HCT116 (cell line): ENCODE data around the gene SEMA6D. TPM values are rescaled to one million over a fixed set of nuclear protein-coding genes. Genes with fewer than 3 reads are reported as not detected.

Experiments used
- ATAC-seq: fragments of 200-7000 bp; cut with Tn5 transposase; 2 replicates; pipeline ENCODE4 v1.9.1; 2020; ENCODE audit warnings: mild to moderate bottlenecking, moderate library complexity
- BruUV-seq: library from RNA; stranded (reverse); fragments of 400-500 nt; replicated peaks from 2 replicates; lab custom pipeline; 2021; lab: Mats Ljungman, UMichigan
- CTCF ChIA-PET: fragments of 300-600 bp; sonication (Branson Sonifier 250); formaldehyde crosslinking; loops from one replicate; lab custom pipeline; 2021; ENCODE audit warnings: antibody characterized with exemption; lab: Charles Lee
- POLR2A ChIA-PET: fragments of 300-600, 350-600 bp; sonication (Branson Sonifier 250); formaldehyde crosslinking; loops from one replicate; lab custom pipeline; 2021; ENCODE audit warnings: antibody characterized with exemption; lab: Charles Lee
- RAD21 ChIA-PET, 2 experiments: fragments of 300-600 bp; sonication (Branson Sonifier 250); formaldehyde crosslinking; loops; one replicate each; lab custom pipeline; 2023; ENCODE audit warnings: low total read pairs in 2 of 2; ENCODE audit not compliant: uncharacterized antibody in 2 of 2, unreplicated experiment in 2 of 2, low non-redundant PET in 1 of 2; lab: Charles Lee
- DNase-seq: peaks from one replicate; pipeline ENCODE4 v3.0.0-alpha.2; 2010; ENCODE audit warnings: low read depth, low spot score
- H2AFZ ChIP-seq: fragments of 200-600 bp; shearing (Covaris generic), sonication (generic); 2 replicates; pipeline ENCODE4 v1.6.1; 2017; ENCODE audit warnings: low read depth, mixed run types, mixed read lengths, antibody characterized with exemption, low read length; ENCODE audit not compliant: poor library complexity, severe bottlenecking
- H3K27ac ChIP-seq: 2 replicates; pipeline ENCODE4 v1.5.1; 2012; ENCODE audit warnings: low read depth, low read length
- H3K27me3 ChIP-seq: fragments of 200-600 bp; sonication (generic); 2 replicates; pipeline ENCODE4 v1.6.1; 2016; ENCODE audit warnings: mixed run types, low read length, mixed read lengths; ENCODE audit not compliant: insufficient read depth
- H3K36me3 ChIP-seq, 2 experiments: fragments of 200-500 bp in 1 of 2; fragments of 200-600 bp in 1 of 2; sonication (Bioruptor generic) in 1 of 2; sonication (generic) in 1 of 2; 2 replicates each; pipeline versions ENCODE4 v1.5.1 to v1.6.1; 2014 to 2016; ENCODE audit warnings: low read length in 2 of 2, inconsistent platforms in 1 of 2, mixed read lengths in 1 of 2, mixed run types in 1 of 2; ENCODE audit not compliant: insufficient read depth in 2 of 2, control insufficient read depth in 1 of 2
- H3K4me1 ChIP-seq, 2 experiments: fragments of 200-600 bp in 1 of 2; sonication (generic) in 1 of 2; 2 replicates each; pipeline versions ENCODE4 v1.5.1 to v1.6.1; 2012 to 2017; ENCODE audit warnings: low read length in 2 of 2, inconsistent platforms in 1 of 2, mild to moderate bottlenecking in 1 of 2, mixed read lengths in 1 of 2, mixed run types in 1 of 2, moderate library complexity in 1 of 2; ENCODE audit not compliant: insufficient read depth in 2 of 2, control insufficient read depth in 1 of 2
- H3K4me2 ChIP-seq: fragments of 200-600 bp; sonication (generic); 2 replicates; pipeline ENCODE4 v1.6.1; 2017; ENCODE audit warnings: mixed run types, low read length, mixed read lengths
- H3K4me3 ChIP-seq, 2 experiments: fragments of 200-600 bp in 1 of 2; sonication (generic) in 1 of 2; replicated peaks in 1 of 2; 2 replicates each; pipeline ENCODE4 v1.5.1; 2011 to 2016; ENCODE audit warnings: low read length in 2 of 2, control low read depth in 1 of 2, low read depth in 1 of 2, mild to moderate bottlenecking in 1 of 2, mixed read lengths in 1 of 2, mixed run types in 1 of 2
- H3K79me2 ChIP-seq: fragments of 200-600 bp; sonication (generic); 2 replicates; pipeline ENCODE4 v1.6.1; 2017; ENCODE audit warnings: mild to moderate bottlenecking, mixed run types, low read length, moderate library complexity, mixed read lengths; ENCODE audit not compliant: insufficient read depth
- H3K9ac ChIP-seq: fragments of 200-600 bp; sonication (generic); 2 replicates; pipeline ENCODE4 v1.6.1; 2016; ENCODE audit warnings: low read length, mixed read lengths
- H3K9me2 ChIP-seq: fragments of 200-600 bp; sonication (generic), shearing (Covaris generic); 2 replicates; pipeline ENCODE4 v1.6.1; 2017; ENCODE audit warnings: mixed run types, mild to moderate bottlenecking, moderate library complexity; ENCODE audit not compliant: insufficient read depth
- H3K9me3 ChIP-seq, 2 experiments: fragments of 200-500 bp in 1 of 2; fragments of 200-600 bp in 1 of 2; sonication (Bioruptor generic) in 1 of 2; sonication (generic) in 1 of 2; 2 replicates each; pipeline ENCODE4 v1.6.1; 2014 to 2017; ENCODE audit warnings: low read length in 2 of 2, mixed read lengths in 2 of 2, inconsistent platforms in 1 of 2, low read depth in 1 of 2, mild to moderate bottlenecking in 1 of 2, mixed run types in 1 of 2, moderate library complexity in 1 of 2; ENCODE audit not compliant: control insufficient read depth in 1 of 2, insufficient read depth in 1 of 2
- H4K20me1 ChIP-seq: fragments of 200-600 bp; sonication (generic), shearing (Covaris generic); 2 replicates; pipeline ENCODE4 v1.6.1; 2017; ENCODE audit warnings: mixed run types, mild to moderate bottlenecking, moderate library complexity; ENCODE audit not compliant: insufficient read depth
- ATF3 ChIP-seq: IDR thresholded peaks from 2 replicates; pipeline ENCODE4 v1.6.1; 2012
- CEBPB ChIP-seq: IDR thresholded peaks from 2 replicates; pipeline ENCODE4 v1.6.1; 2012; ENCODE audit warnings: low read depth
- CTCF ChIP-seq, 3 experiments: fragments of 200-600 bp in 1 of 3; sonication (generic) in 1 of 3; IDR thresholded peaks in 2 of 3; conservative IDR thresholded peaks in 1 of 3; 2 replicates each; pipeline ENCODE4 v1.5.1; 2012 to 2017; ENCODE audit warnings: low read depth in 2 of 3, low read length in 2 of 3, antibody characterized with exemption in 1 of 3, borderline replicate concordance in 1 of 3, control low read depth in 1 of 3, mild to moderate bottlenecking in 1 of 3, mixed read lengths in 1 of 3, mixed run types in 1 of 3, moderate library complexity in 1 of 3; ENCODE audit not compliant: insufficient read depth in 1 of 3
- EZH2 ChIP-seq: fragments of 200-600 bp; sonication (generic); IDR thresholded peaks from 2 replicates; pipeline ENCODE4 v1.6.1; 2017; ENCODE audit warnings: antibody characterized with exemption, mixed run types
- EZH2phosphoT487 ChIP-seq: fragments of 200-600 bp; IDR thresholded peaks from 2 replicates; pipeline ENCODE4 v1.6.1; 2018; ENCODE audit warnings: antibody characterized with exemption, borderline replicate concordance
- JUND ChIP-seq: IDR thresholded peaks from 2 replicates; pipeline ENCODE4 v1.6.1; 2012
- POLR2A ChIP-seq: IDR thresholded peaks from 2 replicates; pipeline ENCODE4 v1.7.0; 2011; ENCODE audit warnings: borderline replicate concordance; ENCODE audit not compliant: insufficient read depth, insufficient read length; ENCODE audit errors: extremely low read depth
- POLR2AphosphoS5 ChIP-seq: IDR thresholded peaks from 2 replicates; pipeline ENCODE4 v1.6.1; 2011; ENCODE audit warnings: mild to moderate bottlenecking, low read depth, low read length, moderate library complexity
- REST ChIP-seq: IDR thresholded peaks from 2 replicates; pipeline ENCODE4 v1.6.1; 2012; ENCODE audit warnings: low read depth
- SP1 ChIP-seq: IDR thresholded peaks from 2 replicates; pipeline ENCODE4 v1.6.1; 2012; ENCODE audit warnings: low read depth
- TCF7L2 ChIP-seq: IDR thresholded peaks from 2 replicates; pipeline ENCODE4 v1.7.0; 2011; ENCODE audit warnings: borderline replicate concordance, inconsistent platforms; ENCODE audit not compliant: insufficient read depth, insufficient read length; ENCODE audit errors: extremely low read depth
- YY1 ChIP-seq: IDR thresholded peaks from 2 replicates; pipeline ENCODE4 v1.6.1; 2011; ENCODE audit warnings: low read length, low read depth, moderate library complexity, mild to moderate bottlenecking; ENCODE audit not compliant: insufficient replicate concordance; ENCODE audit errors: extremely low read depth
- ZFX ChIP-seq: fragments of 450-650 bp; IDR thresholded peaks from 2 replicates; pipeline ENCODE4 v1.6.1; 2017
- intact Hi-C: fragments of 100-400 bp; cut with micrococcal nuclease; formaldehyde crosslinking; loops from 2 replicates; pipeline ENCODE4 v1.10.0; 2022
- total RNA-seq: library from RNA; stranded (reverse); gene quantifications from one replicate; pipeline ENCODE4 v1.2.1, GENCODE V29; 2021; ENCODE audit not compliant: unreplicated experiment

The SEMA6D gene
- total RNA-seq, 1 experiment from 2014 or later = 0.02 TPM

- Histone ChIP-seq H3K9me2 (no peaks in the 10 kb centered on the region), H2AFZ (no peak overlapping the region), H3K36me3 (no peaks in the 10 kb centered on the region), H3K9ac (no peak overlapping the region), H4K20me1 (no peaks in the 10 kb centered on the region), H3K27me3 (no peaks in the 10 kb centered on the region), H3K4me3 (no peak overlapping the region)
- RAD21 ChIA-PET = no interaction called here
- no peak for ATAC-seq
- no peak for DNase-seq
- POLR2A ChIA-PET = no interaction called here
- intact Hi-C loops = no loop called here
- no TSS peak for BruUV-seq
- TF ChIP-seq YY1 (no peak), POLR2AphosphoS5 (no peak), TCF7L2 (no peak), CEBPB (no peak)
- TF ChIP-seq, all 23 proteins: peak for 0
- Histone ChIP-seq H3K27ac (no peak overlapping the region), H3K4me2 (no peak overlapping the region), H3K9me3 (peaks cover 8 to 17% of the 10 kb centered on the region in 2 experiments; a peak in 2 of 4 replicates), H3K79me2 (no peaks in the 10 kb centered on the region), H3K4me1 (no peaks in the 10 kb centered on the region; a peak in 1 of 4 replicates)
- CTCF ChIA-PET = no interaction called here
Observed at GRCh38 chr15:47778263-47778770, 61.0 kb downstream of the SEMA6D start.

GRCh38 chr15:47780971-47781370, 63.7 kb downstream of the SEMA6D start:
- H3K4me1 ChIP-seq = no peaks in the 10 kb centered on the region; a peak in 1 of 4 replicates
- H3K4me3 ChIP-seq = no peak overlapping the region
- no peaks in the 10 kb centered on the region for H3K9me2 ChIP-seq
- DNase-seq (no peak), ATAC-seq (no peak)
- no peaks in the 10 kb centered on the region for H3K27me3 ChIP-seq
- H3K79me2 ChIP-seq = no peaks in the 10 kb centered on the region
- H3K36me3 ChIP-seq = no peaks in the 10 kb centered on the region
- ChIA-PET CTCF (no interaction called here), POLR2A (no interaction called here), RAD21 (no interaction called here)
- H3K9ac ChIP-seq = no peak overlapping the region
- BruUV-seq = no TSS peak
- H3K4me2 ChIP-seq = no peak overlapping the region
- H4K20me1 ChIP-seq = no peaks in the 10 kb centered on the region
- intact Hi-C loops = no loop called here
- no peak overlapping the region for H3K27ac ChIP-seq
- peaks cover 14 to 29% of the 10 kb centered on the region in 2 experiments; a peak in 2 of 4 replicates for H3K9me3 ChIP-seq
- TF ChIP-seq EZH2phosphoT487 (no peak), CEBPB (no peak), SP1 (no peak), REST (no peak), EZH2 (no peak), JUND (no peak), CTCF (IDR thresholded peaks at IDR 0.05 in 2 of 3, conservative IDR thresholded peaks at IDR 0.05 in 1 of 3; ENCODE audit: borderline replicate concordance in 1 of 3, insufficient read depth in 1 of 3, low read depth in 2 of 3, low read length in 2 of 3) (no peak), TCF7L2 (no peak), ZFX (no peak), POLR2A (no peak), ATF3 (no peak)
- H2AFZ ChIP-seq = no peak overlapping the region
